Measurements from ENCODE around the gene NKX2-4.

GRCh38 chr20:21394551-21394950 is 2.8 kb downstream of the NKX2-4 start:
- TF ChIP-seq ZNF514 (tag by site-specific recombination; IDR thresholded peaks at IDR 0.05) (no peak), ZNF830 (tag by site-specific recombination; IDR thresholded peaks at IDR 0.05; ENCODE audit: low read depth) (no peak), SALL2 (tag by site-specific recombination; IDR thresholded peaks at IDR 0.05; ENCODE audit: borderline replicate concordance) (no peak), ZSCAN18 (tag by site-specific recombination; IDR thresholded peaks at IDR 0.05) (no peak), CTCF (tag by site-specific recombination; IDR thresholded peaks at IDR 0.05) (no peak), PRDM1 (tag by site-specific recombination; IDR thresholded peaks at IDR 0.05) (no peak)
